Aorta (tissue), 5 donors: ENCODE data around the gene HOXA2. TPM values are rescaled to one million over a fixed set of nuclear protein-coding genes. Genes with fewer than 3 reads are reported as not detected.

Source experiments
- ATAC-seq: fragments of 200-7000 bp; cut with Tn5 transposase; one replicate; pipeline ENCODE4 v1.9.1; 2022; ENCODE audit warnings: moderate library complexity; ENCODE audit not compliant: low FRiP score
- DNase-seq, 2 donors: peaks; one replicate each; pipeline ENCODE4 v3.0.0-alpha.2; 2020
- H3K27ac ChIP-seq, 2 donors: one replicate each; pipeline ENCODE4 v1.5.1; 2013; ENCODE audit warnings: low read length in 2 of 2, mild to moderate bottlenecking in 2 of 2, moderate library complexity in 2 of 2, control low read depth in 1 of 2, inconsistent platforms in 1 of 2, low read depth in 1 of 2
- H3K27me3 ChIP-seq, 2 donors: one replicate each; pipeline ENCODE4 v1.6.1; 2013; ENCODE audit warnings: control low read depth in 1 of 2, low read length in 1 of 2, mild to moderate bottlenecking in 1 of 2, moderate library complexity in 1 of 2; ENCODE audit not compliant: insufficient read depth in 2 of 2, control insufficient read depth in 1 of 2
- H3K36me3 ChIP-seq, 2 donors: one replicate each; pipeline ENCODE4 v1.6.1; 2013; ENCODE audit warnings: control low read depth in 1 of 2, low read length in 1 of 2, mild to moderate bottlenecking in 1 of 2; ENCODE audit not compliant: insufficient read depth in 2 of 2, control insufficient read depth in 1 of 2
- H3K4me1 ChIP-seq, 2 donors: one replicate each; pipeline ENCODE4 v1.6.1; 2013; ENCODE audit warnings: low read length in 2 of 2, control low read depth in 1 of 2, mild to moderate bottlenecking in 1 of 2, moderate library complexity in 1 of 2; ENCODE audit not compliant: insufficient read depth in 2 of 2, control insufficient read depth in 1 of 2
- H3K4me3 ChIP-seq, 2 donors: one replicate each; pipeline ENCODE4 v1.5.1; 2013; ENCODE audit warnings: low read length in 2 of 2, control low read depth in 1 of 2, mild to moderate bottlenecking in 1 of 2
- H3K9me3 ChIP-seq: one replicate; pipeline ENCODE4 v1.6.1; 2013; ENCODE audit warnings: mild to moderate bottlenecking, low read length; ENCODE audit not compliant: control insufficient read depth
- WGBS, 2 donors: extraction: QIAGEN DNeasy Blood & Tissue Kit; methylation state at CpG; one replicate each; pipeline ENCODE4 v1.1.7; 2013; 5-methylcytosine and 5-hydroxymethylcytosine counted together
- intact Hi-C, 2 donors: fragments of 100-400 bp; cut with DNase I; formaldehyde crosslinking; loops; one replicate each; pipeline versions ENCODE4 v1.14.2 to v1.15.0; 2022
- polyA plus RNA-seq, 2 donors: library from polyadenylated mRNA; stranded (reverse); fragments of 200-250 nt; gene quantifications; one replicate each; pipeline ENCODE4 v1.2.3, GENCODE V29; 2013
- total RNA-seq, 2 donors: library from RNA; stranded (reverse); fragmentation: NEBNext Ultra II Directional; extraction: Animal tissue kit (Norgen Biotek cat#: 25700); gene quantifications; one replicate each; pipeline ENCODE4 v1.2.1, GENCODE V29; 2021
- donor health status: healthy with polysubstance abuse.
- donor health status: Bipolar disorder and iron deficiency.
- donor health status: DM: no; HTN: no; CAD: no.
- donor health status: DM: no; HTN: no; CAD: no.
- donor health status: DM: yes; HTN: yes; CAD: no.

Gene HOXA2
- total and polyA plus RNA-seq, 4 donors, result 1.6 to 4.7 (median 2.9) TPM

DNA sequence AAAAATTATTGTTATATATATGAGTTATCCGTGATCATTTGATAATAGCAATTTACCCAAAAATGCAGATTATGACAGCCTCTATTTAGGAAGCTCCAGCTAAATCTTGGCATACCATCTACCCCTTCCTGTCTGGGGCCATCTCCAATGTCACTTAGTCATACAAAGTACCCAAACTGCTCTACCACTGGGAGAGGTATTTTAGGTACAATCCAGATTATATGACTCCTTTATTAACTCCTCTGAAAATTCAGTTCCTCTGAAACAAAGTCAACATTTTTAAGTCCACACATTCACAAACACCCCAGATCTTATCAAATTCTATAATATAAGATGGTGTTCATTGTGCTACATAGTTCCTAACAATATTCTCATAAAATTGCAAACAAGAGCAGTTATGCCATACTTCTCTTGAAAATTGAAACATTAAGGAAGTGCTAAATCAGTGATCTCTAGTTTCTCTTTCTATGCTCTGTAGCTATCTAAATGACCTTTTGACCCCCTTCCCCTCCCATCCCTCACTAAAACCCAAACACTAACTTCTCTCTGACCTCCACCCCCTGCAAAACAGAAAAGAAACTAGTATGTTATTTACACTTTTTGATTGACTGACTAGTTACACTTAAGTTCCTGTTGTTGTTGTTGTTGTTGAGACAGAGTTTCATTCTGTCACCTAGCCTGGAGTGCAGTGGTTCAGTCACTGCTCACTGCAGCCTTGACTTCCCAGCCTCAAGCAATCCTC is 23.1 kb downstream of the HOXA2 start:
- intact Hi-C loops, result no loop called here

DNA sequence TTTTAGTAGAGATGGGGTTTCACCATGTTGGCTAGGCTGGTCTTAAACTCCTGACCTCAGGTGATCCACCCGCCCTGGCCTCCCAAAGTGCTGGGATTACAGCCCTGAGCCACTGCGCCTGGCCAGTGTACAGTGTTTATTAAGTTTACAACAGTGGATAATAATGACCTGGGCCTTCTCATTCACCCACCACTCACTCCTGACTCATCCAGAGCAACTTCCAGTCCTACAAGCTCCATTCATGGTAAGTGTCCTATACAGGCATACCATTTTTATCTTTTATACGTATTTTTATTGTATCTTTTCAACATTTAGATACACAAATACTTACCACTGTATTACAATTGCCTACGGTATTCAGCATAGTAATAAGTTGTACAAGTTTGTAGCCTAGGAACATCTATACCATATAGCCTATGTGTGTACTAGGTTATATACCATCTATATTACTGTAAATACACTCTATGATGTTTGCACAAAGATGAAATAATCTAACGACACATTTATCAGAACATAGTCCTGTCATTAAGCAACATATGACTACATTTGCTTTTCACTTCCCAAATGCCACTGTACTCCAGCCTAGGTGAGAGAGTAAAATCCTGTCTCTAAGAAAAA is 23.8 kb downstream of the HOXA2 start:
- Histone ChIP-seq H3K27ac (no peak overlapping the region), H3K4me3 (no peak overlapping the region), H3K27me3 (no peaks in the 10 kb centered on the region), H3K36me3 (no peaks in the 10 kb centered on the region), H3K4me1 (no peaks in the 10 kb centered on the region), H3K9me3 (no peaks in the 10 kb centered on the region)
- no peak for DNase-seq
- intact Hi-C loops, result no loop called here
- 93% methylated on average over 5 of the region's 5 CpGs for WGBS, 2 donors
- no peak for ATAC-seq

More for the DNA sequence above, 23.1 kb downstream of the HOXA2 start:
- no peak for ATAC-seq
- no peak for DNase-seq
- Histone ChIP-seq H3K36me3 (no peaks in the 10 kb centered on the region), H3K4me3 (no peak overlapping the region), H3K27me3 (peaks cover 0 to 2% of the 10 kb centered on the region in 2 donors), H3K9me3 (no peaks in the 10 kb centered on the region), H3K27ac (no peak overlapping the region), H3K4me1 (no peaks in the 10 kb centered on the region)
- WGBS, 2 donors, result 89 to 97% methylated on average over 1 of the region's 1 CpG

DNA sequence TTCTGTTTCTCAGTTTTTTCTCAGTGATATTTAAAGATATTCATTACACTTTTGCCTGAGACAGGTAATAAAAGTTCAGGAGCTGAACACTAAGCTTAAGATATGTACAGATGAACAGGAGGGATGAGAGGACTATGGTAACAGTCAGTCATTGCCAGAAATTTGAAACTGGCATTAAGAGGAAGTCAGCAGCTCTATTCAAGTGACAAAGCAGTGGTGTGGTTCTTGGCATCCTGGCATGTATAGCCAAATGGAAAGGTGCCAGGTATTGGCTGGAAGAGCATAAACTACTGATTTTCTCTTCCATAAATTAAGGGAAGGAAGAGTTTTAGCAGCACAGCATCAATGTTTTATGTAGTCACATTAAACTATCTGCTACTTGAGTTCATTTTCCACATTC is 29.4 kb downstream of the HOXA2 start:
- Histone ChIP-seq H3K9me3 (no peaks in the 10 kb centered on the region), H3K27ac (no peak overlapping the region), H3K36me3 (no peaks in the 10 kb centered on the region), H3K4me1 (no peaks in the 10 kb centered on the region), H3K4me3 (no peak overlapping the region), H3K27me3 (no peaks in the 10 kb centered on the region)
- no peak for ATAC-seq
- no peak for DNase-seq
- intact Hi-C loops, result no loop called here

DNA sequence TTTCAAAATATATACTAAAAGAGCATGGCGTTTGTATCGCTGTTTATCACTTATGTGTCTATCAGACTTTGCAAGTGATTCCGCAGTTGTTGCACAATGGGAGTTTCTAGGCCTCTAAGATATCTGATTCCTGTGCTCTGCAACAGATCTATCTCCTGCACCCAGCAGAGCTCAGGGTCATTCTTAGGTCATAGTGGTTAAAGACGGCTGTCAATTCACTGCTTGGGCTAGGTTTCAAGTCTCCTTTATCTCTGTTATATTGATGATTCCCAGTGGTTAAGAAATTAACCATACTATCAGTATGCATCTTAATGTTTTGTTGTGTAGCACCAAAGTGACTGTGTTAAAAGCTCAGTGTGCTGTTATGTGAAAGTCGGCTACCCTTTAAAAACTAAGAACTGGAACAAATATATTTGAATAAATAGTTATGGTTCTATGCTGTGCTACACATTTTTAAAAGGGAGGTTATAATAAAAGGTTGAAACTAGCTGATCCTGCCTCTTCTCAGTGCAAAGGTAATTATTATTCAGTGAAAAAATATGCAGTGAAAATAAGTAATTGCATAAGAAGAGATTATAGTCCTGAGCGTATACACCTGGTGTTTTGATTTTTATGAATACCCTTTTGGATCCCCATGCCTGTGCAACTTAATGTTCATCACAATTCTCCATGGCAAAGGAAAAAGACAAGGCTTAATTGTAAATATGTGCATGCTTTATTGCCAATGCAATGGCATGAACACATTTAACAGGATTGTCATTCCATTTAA is 30.7 kb downstream of the HOXA2 start:
- Histone ChIP-seq H3K27ac (no peak overlapping the region), H3K9me3 (no peaks in the 10 kb centered on the region), H3K27me3 (no peaks in the 10 kb centered on the region), H3K4me3 (no peak overlapping the region), H3K4me1 (no peaks in the 10 kb centered on the region), H3K36me3 (no peaks in the 10 kb centered on the region)
- intact Hi-C loops, result no loop called here
- no peak for DNase-seq
- ATAC-seq, result no peak
- WGBS, 2 donors, result 82 to 83% methylated on average over 6 of the region's 6 CpGs

DNA sequence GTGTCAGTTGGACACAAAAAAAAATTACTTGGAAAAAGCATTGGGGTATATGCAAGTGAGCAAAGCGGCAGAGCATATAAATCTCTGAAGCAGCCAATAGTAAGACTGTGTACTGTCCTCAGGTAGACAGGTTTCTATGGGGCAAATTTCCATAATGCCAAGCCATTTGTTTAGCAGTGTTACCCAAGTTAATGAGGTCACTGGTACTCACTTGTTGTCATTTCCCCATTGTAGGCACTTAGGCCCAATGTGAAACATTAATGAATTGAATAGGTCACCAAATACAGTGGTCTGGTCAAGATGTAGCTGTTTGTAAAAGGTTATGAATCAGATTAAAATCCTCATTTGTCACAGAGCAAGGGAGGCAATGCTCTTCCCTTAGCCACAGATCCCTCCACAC is 34.2 kb downstream of the HOXA2 start:
- Histone ChIP-seq H3K27ac (no peak overlapping the region), H3K9me3 (no peaks in the 10 kb centered on the region), H3K4me3 (no peak overlapping the region), H3K4me1 (no peaks in the 10 kb centered on the region), H3K36me3 (no peaks in the 10 kb centered on the region), H3K27me3 (no peaks in the 10 kb centered on the region)
- 97 to 100% methylated on average over 1 of the region's 1 CpG for WGBS, 2 donors
- intact Hi-C loops, result no loop called here
- ATAC-seq, result no peak
- no peak for DNase-seq

DNA sequence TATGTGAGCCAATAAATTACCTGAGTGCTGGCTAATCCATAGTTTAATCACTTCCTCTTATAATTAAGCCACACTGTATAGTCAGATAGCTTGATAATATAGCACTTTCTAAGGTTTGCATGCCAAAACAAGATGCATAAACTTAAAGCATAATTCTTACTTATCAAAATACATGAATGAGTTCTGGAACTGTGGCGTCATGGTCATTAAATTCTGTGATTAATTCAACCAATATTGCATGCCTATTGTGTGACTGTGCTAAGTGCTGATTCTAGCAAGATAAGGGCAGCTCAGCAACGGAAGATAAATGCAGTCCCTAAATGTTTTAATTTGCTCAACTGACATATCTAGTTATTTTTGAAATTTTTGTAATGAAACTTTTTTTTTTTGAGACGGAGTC is 36.3 kb downstream of the HOXA2 start:
- intact Hi-C loops, result no loop called here

DNA sequence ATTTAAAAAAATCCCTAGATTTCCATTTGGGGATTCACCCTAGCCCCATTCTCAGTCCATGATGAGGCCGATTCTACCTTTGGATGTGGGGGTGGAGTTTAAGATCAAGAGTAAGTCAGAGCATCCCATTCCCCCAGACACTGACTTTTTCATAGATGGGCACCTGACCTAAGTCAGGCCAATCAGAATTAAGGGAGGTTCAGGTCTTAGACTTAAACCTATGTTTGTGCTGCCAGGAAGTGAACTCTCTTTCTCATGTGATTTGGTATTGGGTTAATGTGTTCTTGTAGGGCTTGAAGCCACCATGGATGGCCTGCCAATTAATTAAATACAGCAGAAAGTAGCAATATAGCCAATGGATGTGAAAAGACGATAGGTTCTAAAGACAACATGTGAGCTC is 36.8 kb downstream of the HOXA2 start:
- Histone ChIP-seq H3K27me3 (no peaks in the 10 kb centered on the region), H3K4me1 (no peaks in the 10 kb centered on the region), H3K9me3 (no peaks in the 10 kb centered on the region), H3K36me3 (no peaks in the 10 kb centered on the region), H3K27ac (no peak overlapping the region), H3K4me3 (no peak overlapping the region)
- intact Hi-C loops, result no loop called here
- WGBS, 2 donors, result 93 to 95% methylated on average over 2 of the region's 2 CpGs
- ATAC-seq, result no peak
- no peak for DNase-seq

More for the DNA sequence above, 36.3 kb downstream of the HOXA2 start:
- no peak for ATAC-seq
- no peaks in the 10 kb centered on the region for H3K4me1 ChIP-seq
- H3K9me3 ChIP-seq, result no peaks in the 10 kb centered on the region
- no peak overlapping the region for H3K4me3 ChIP-seq
- 57 to 66% methylated on average over 3 of the region's 3 CpGs for WGBS, 2 donors
- H3K36me3 ChIP-seq, result no peaks in the 10 kb centered on the region
- no peaks in the 10 kb centered on the region for H3K27me3 ChIP-seq
- no peak overlapping the region for H3K27ac ChIP-seq
- no peak for DNase-seq

DNA sequence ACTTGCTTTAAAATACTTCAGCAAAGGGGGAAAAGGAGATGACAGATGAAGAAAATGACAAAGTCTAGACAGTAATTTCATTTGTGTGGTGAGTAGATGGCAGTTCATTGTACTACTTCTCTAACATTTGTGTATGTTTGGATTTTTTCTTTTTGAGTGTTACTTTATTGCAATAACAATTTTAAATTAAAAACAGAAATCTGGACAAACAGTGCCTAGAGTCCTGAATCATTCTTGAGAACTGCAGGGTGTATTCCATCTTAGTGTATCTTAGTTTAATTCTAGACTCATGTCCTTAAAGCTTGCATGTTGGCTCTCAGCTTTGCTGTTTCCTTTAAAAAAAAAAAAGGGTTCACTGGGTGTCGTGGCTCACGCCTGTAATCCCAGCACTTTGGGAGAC is 37.8 kb downstream of the HOXA2 start:
- H3K27me3 ChIP-seq, result no peaks in the 10 kb centered on the region
- no peaks in the 10 kb centered on the region for H3K36me3 ChIP-seq
- no peak overlapping the region for H3K27ac ChIP-seq
- H3K4me1 ChIP-seq, result no peaks in the 10 kb centered on the region
- no peak for ATAC-seq
- intact Hi-C loops, result no loop called here
- H3K4me3 ChIP-seq, result no peak overlapping the region
- DNase-seq, result no peak
- no peaks in the 10 kb centered on the region for H3K9me3 ChIP-seq
- WGBS, 2 donors, result 78 to 84% methylated on average over 2 of the region's 2 CpGs
